ENCODE data around the gene TALDO1. TPM values are rescaled to one million over a fixed set of nuclear protein-coding genes. Genes with fewer than 3 reads are reported as not detected.

TALDO1 gene
- total RNA-seq, 4 donors from 2014 or later, result 203 to 323 (median 241) TPM

DNA sequence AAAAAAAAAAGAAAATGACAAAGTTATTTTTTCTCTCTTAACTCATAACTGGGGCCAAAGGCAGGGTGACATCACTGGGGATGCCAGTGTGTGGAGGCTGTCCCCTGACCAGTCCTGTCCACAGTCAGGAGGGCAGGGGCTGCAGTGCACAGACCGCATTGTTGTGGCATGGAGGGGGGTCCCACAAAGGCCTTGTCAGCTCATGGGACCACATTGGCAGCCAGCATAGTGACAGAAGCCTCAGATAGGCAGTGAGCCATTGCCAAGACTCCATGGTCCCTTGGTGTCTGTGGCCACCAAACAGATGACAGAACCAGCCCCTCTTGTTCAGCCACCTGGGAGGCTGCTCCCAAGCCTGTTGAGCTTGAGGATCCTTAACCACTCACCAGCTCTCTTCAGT, 47.5 kb upstream of the TALDO1 start:
- no peak for TF ChIP-seq POLR2A (IDR thresholded peaks at IDR 0.05)
- no peak for TF ChIP-seq CTCF (IDR thresholded peaks at IDR 0.05)
- WGBS, 2 donors, result 81 to 88% methylated on average over 1 of the region's 1 CpG
- DNase-seq (ENCODE audit: low spot score in 2 of 2), result no peak
- Histone ChIP-seq H3K4me1 (peaks cover 0 to 57% (median 32%) of the 10 kb centered on the region in 4 donors), H3K27ac (no peak overlapping the region), H3K4me3 (no peak overlapping the region), H3K9me3 (no peaks in the 10 kb centered on the region), H3K36me3 (peaks cover 0 to 53% (median 0%) of the 10 kb centered on the region in 3 donors), H3K27me3 (no peaks in the 10 kb centered on the region)

DNA sequence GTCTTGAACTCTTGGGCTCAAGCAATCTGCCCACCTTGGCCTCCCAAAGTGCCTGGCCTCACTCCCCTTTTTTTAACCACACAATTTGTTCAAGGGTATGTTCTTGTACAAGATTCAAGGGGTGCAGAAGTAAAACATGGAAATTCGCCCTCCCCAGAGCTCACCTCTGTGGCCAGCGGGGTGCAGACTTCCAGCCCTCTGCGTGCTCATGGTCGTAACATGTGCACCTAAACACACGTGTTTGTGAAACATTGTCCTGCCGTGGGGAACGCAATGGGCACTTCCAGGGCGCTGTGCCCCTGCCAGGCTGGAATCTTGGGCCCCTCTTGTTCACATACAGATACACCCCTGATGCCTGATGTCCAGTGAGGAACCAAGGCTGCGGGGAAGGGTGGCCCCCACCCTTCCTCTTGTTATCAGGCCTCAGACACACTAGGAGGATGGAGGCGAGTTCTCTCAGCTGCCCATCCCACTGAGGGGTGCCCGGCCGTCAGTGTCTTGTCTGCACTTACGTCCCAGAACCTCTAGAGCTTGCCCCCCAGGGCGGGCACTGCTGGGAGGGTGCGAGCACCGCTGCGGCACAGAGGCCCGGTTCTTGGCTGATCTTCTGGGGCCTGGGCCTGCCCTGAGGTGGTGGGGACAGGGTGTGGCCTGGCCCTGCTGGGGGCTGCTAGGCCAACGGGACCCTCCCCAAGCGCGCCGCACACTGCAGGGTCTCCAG, 45.4 kb upstream of the TALDO1 start:
- H3K27ac ChIP-seq, result peak overlapping the region in 3 of 4 donors; percentile 61 to 81 (median 74)
- H3K4me3 ChIP-seq, result no peak overlapping the region
- H3K9me3 ChIP-seq, result no peaks in the 10 kb centered on the region
- peaks cover 0 to 73% (median 44%) of the 10 kb centered on the region in 4 donors for H3K4me1 ChIP-seq
- peaks cover 0 to 55% (median 0%) of the 10 kb centered on the region in 3 donors for H3K36me3 ChIP-seq
- 84 to 87% methylated on average over 21 to 22 of the region's 22 CpGs for WGBS, 2 donors
- TF ChIP-seq POLR2A (IDR thresholded peaks at IDR 0.05) (no peak), EP300 (IDR thresholded peaks at IDR 0.05) (no peak), CTCF (IDR thresholded peaks at IDR 0.05) (no peak)
- no peaks in the 10 kb centered on the region for H3K27me3 ChIP-seq
- no peak for DNase-seq (ENCODE audit: low spot score in 2 of 2)

DNA sequence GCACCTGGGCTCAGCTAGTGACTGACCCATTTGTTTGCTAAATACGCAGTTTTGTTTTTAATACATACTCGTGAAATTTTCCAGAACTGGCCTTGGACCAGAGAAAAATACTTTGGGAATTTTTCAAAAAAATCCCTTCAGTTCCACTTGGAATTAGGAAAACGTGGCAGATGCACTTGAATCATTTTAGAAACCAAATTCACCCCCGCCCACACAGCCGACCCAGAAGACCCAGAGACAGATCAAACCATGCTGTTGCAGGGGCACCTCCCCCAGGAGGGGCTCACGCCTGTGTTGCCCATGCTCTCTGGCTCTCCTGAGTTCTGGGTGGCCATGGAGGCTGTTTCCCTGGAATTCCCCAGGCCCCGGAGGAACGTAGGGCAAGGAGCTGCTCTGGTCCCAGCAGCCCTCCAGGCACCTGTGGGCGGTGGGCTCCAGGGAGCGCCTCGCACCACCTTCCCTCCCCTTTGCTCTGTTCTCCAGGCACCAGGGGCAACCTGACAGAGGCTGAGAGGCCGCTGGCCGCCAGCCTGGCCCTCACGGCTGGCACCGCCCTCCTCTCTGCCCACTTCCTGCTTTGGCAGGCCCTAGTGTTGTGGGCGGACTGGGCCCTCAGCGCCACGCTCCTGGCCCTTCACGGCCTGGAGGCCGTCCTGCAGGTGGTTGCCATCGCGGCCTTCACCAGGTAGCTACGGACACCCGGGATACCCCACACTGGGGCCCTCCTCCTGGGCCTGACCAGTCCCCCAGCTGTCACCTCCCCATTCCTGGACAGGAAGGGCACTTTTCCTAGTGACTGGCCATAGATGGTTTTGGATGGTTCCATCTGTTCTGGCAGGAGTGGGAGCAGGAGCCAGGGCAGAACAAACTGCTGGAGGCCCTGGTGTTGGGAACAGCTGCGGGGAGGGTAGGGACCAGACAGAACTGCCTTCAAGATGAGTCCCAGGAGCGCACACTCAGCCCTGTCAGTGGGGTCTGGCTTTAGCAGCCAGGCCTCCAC, 44.5 kb upstream of the TALDO1 start:
- 60 to 67% methylated on average over 24 to 26 of the region's 26 CpGs for WGBS, 2 donors
- Histone ChIP-seq H3K36me3 (peaks cover 0 to 55% (median 0%) of the 10 kb centered on the region in 3 donors), H3K4me1 (peaks cover 0 to 73% (median 42%) of the 10 kb centered on the region in 4 donors), H3K27ac (peak overlapping the region in 3 of 4 donors; percentile 61 to 81 (median 74)), H3K4me3 (no peak overlapping the region), H3K9me3 (no peaks in the 10 kb centered on the region), H3K27me3 (no peaks in the 10 kb centered on the region)
- no peak for DNase-seq (ENCODE audit: low spot score in 2 of 2)
- TF ChIP-seq POLR2A (IDR thresholded peaks at IDR 0.05), result no peak
- no peak for TF ChIP-seq EP300 (IDR thresholded peaks at IDR 0.05)
- TF ChIP-seq CTCF (IDR thresholded peaks at IDR 0.05), result no peak

GRCh38 chr11:703506-703905, 43.8 kb upstream of the TALDO1 start:
- Histone ChIP-seq H3K36me3 (peaks cover 0 to 53% (median 0%) of the 10 kb centered on the region in 3 donors), H3K27ac (peak overlapping the region in 3 of 4 donors; percentile 74 to 90 (median 81)), H3K27me3 (peaks cover 0 to 3% of the 10 kb centered on the region in 2 donors), H3K4me3 (no peak overlapping the region), H3K4me1 (peaks cover 0 to 73% (median 39%) of the 10 kb centered on the region in 4 donors), H3K9me3 (no peaks in the 10 kb centered on the region)
- 78 to 83% methylated on average over 9 of the region's 9 CpGs for WGBS, 2 donors
- TF ChIP-seq EP300 (IDR thresholded peaks at IDR 0.05) (no peak), CTCF (IDR thresholded peaks at IDR 0.05) (no peak), POLR2A (IDR thresholded peaks at IDR 0.05) (no peak)
- DNase-seq (ENCODE audit: low spot score in 2 of 2), result no peak
